22Rv1 (cell line): Measurements from ENCODE around the gene TAS2R31.

Source experiments
- CTCF ChIP-seq: fragments of 450-650 bp; IDR thresholded peaks from 2 replicates; pipeline ENCODE4 v1.5.1; 2017; ENCODE audit warnings: mild to moderate bottlenecking
- ZFX ChIP-seq: fragments of 450-650 bp; IDR thresholded peaks from 2 replicates; pipeline ENCODE4 v1.6.1; 2017; ENCODE audit warnings: antibody characterized with exemption, borderline replicate concordance

DNA sequence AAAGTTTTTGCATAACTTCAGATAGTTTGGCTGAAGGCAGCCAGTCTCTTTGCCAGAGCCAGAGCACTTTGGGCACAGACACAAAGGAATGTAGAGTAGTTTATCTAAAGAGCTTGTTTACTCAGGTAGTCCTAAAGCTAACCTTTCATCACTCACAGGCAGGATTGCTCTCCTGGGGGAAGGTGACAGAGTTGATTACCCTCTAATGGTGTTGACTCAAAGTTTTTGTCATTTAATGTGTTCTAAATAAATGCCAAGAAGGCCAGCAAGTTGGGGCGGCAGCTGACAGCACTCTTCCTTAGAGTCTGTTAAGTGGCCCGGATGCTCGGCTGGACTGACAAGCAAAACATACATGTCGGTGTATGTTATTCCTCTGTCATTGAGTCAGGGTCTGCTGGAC, 40.2 kb upstream of the TAS2R31 start:
- TF ChIP-seq CTCF (no peak), ZFX (no peak)
